B cell (primary cell): ENCODE data around the gene DACH1. TPM values are rescaled to one million over a fixed set of nuclear protein-coding genes. Genes with fewer than 3 reads are reported as not detected.

ENCODE experiments used
- ATAC-seq: fragments of 200-7000 bp; cut with Tn5 transposase; one replicate; pipeline ENCODE4 v1.10.0; 2021; ENCODE audit warnings: low read depth, mild to moderate bottlenecking, moderate number of reproducible peaks, moderate library complexity
- CTCF ChIA-PET: fragments of 350-600 bp; sonication (Branson Sonifier 250); formaldehyde crosslinking; loops from one replicate; lab custom pipeline; 2021; ENCODE audit warnings: antibody characterized with exemption, inconsistent platforms; lab: Charles Lee
- POLR2A ChIA-PET: fragments of 350-600 bp; sonication (Branson Sonifier 250); formaldehyde crosslinking; loops from one replicate; lab custom pipeline; 2021; ENCODE audit warnings: antibody characterized with exemption; lab: Charles Lee
- DNase-seq: peaks from one replicate; pipeline ENCODE4 v3.0.0; 2013
- H2AFZ ChIP-seq: 2 replicates; pipeline ENCODE4 v1.6.1; 2012; ENCODE audit warnings: mild to moderate bottlenecking, low read depth, low read length; ENCODE audit not compliant: insufficient read depth, poor library complexity, severe bottlenecking
- H3K27ac ChIP-seq, 2 donors: 1 replicate in 1 of 2; 2 replicates in 1 of 2; pipeline ENCODE4 v1.5.1; 2012 to 2013; ENCODE audit warnings: low read length in 2 of 2, mild to moderate bottlenecking in 2 of 2, moderate library complexity in 1 of 2
- H3K27me3 ChIP-seq, 4 experiments: fragments of 200-600 bp in 1 of 4; sonication (generic) in 1 of 4; replicated peaks in 1 of 4; 1 replicate in 2 of 4; 2 replicates in 2 of 4; pipeline versions ENCODE4 v1.6.1 to v1.7.0; 2013 to 2016; ENCODE audit warnings: low read length in 3 of 4, mild to moderate bottlenecking in 2 of 4, mixed read lengths in 1 of 4, moderate library complexity in 1 of 4; ENCODE audit not compliant: insufficient read depth in 4 of 4, control insufficient read depth in 3 of 4; ENCODE audit errors: control extremely low read depth in 1 of 4
- H3K36me3 ChIP-seq, 2 experiments: replicated peaks in 1 of 2; 1 replicate in 1 of 2; 2 replicates in 1 of 2; pipeline versions ENCODE4 v1.6.1 to v1.7.1; 2013; ENCODE audit warnings: low read length in 1 of 2; ENCODE audit not compliant: insufficient read depth in 2 of 2, control insufficient read depth in 1 of 2; ENCODE audit errors: control extremely low read depth in 1 of 2, extremely low read depth in 1 of 2
- H3K4me1 ChIP-seq, 2 donors: fragments of 200-600 bp in 1 of 2; sonication (generic) in 1 of 2; 1 replicate in 1 of 2; 2 replicates in 1 of 2; pipeline versions ENCODE4 v1.5.1 to v1.6.1; 2013 to 2017; ENCODE audit warnings: low read length in 2 of 2; ENCODE audit not compliant: control insufficient read depth in 2 of 2, insufficient read depth in 2 of 2
- H3K4me2 ChIP-seq: replicated peaks from 2 replicates; pipeline ENCODE3; 2012; ENCODE audit warnings: mild to moderate bottlenecking, low read depth, low read length; ENCODE audit not compliant: poor library complexity, severe bottlenecking
- H3K4me3 ChIP-seq, 5 experiments: fragments of 200-600 bp in 1 of 5; sonication (generic) in 1 of 5; 1 replicate in 3 of 5; 2 replicates in 2 of 5; pipeline versions ENCODE4 v1.5.1 to v1.7.0; 2011 to 2016; ENCODE audit warnings: low read length in 4 of 5, mild to moderate bottlenecking in 4 of 5, low read depth in 2 of 5, control low read depth in 1 of 5, moderate library complexity in 1 of 5; ENCODE audit not compliant: insufficient read depth in 1 of 5; ENCODE audit errors: control extremely low read depth in 1 of 5, extremely low read depth in 1 of 5
- H3K79me2 ChIP-seq: fragments of 200-600 bp; sonication (generic); one replicate; pipeline ENCODE4 v1.6.0; 2016; ENCODE audit warnings: low read length; ENCODE audit not compliant: control insufficient read depth, insufficient read depth
- H3K9ac ChIP-seq: fragments of 200-600 bp; sonication (generic); 2 replicates; pipeline ENCODE4 v1.6.1; 2017; ENCODE audit warnings: mild to moderate bottlenecking, low read length, moderate library complexity
- H3K9me3 ChIP-seq, 3 donors: one replicate each; pipeline versions ENCODE4 v1.6.1 to v1.7.1; 2013; ENCODE audit warnings: low read length in 2 of 3; ENCODE audit not compliant: control insufficient read depth in 2 of 3, insufficient read depth in 1 of 3; ENCODE audit errors: control extremely low read depth in 1 of 3
- H4K20me1 ChIP-seq: 2 replicates; pipeline ENCODE4 v1.6.0; 2012; ENCODE audit warnings: mild to moderate bottlenecking, low read length; ENCODE audit not compliant: insufficient read depth, control insufficient read depth, poor library complexity, severe bottlenecking
- H3K27ac Mint-ChIP-seq: one replicate; pipeline ENCODE4 v1.8.0; 2021; ENCODE audit warnings: mixed read lengths
- H3K27me3 Mint-ChIP-seq: one replicate; pipeline ENCODE4 v1.8.0; 2021; ENCODE audit warnings: mixed read lengths
- H3K4me1 Mint-ChIP-seq: one replicate; pipeline ENCODE4 v1.8.0; 2021; ENCODE audit warnings: mixed read lengths
- H3K4me3 Mint-ChIP-seq: one replicate; pipeline ENCODE4 v1.8.0; 2021; ENCODE audit warnings: mixed read lengths
- H3K9me3 Mint-ChIP-seq: one replicate; pipeline ENCODE4 v1.8.0; 2022; ENCODE audit warnings: mixed read lengths; ENCODE audit not compliant: insufficient read depth
- CTCF ChIP-seq: fragments of 200-600 bp; IDR thresholded peaks from one replicate; pipeline ENCODE4 v1.8.0; 2022; ENCODE audit warnings: antibody characterized with exemption, mild to moderate bottlenecking
- EZH2 ChIP-seq: IDR thresholded peaks from 2 replicates; pipeline ENCODE4 v1.6.1; 2012; ENCODE audit warnings: borderline replicate concordance, low read depth, mild to moderate bottlenecking, moderate library complexity, low read length; ENCODE audit not compliant: insufficient read depth, poor library complexity, severe bottlenecking
- WGBS: methylation state at CpG from one replicate; pipeline ENCODE4 v1.1.5; 2013; ENCODE audit warnings: missing lambda C conversion rate; ENCODE audit not compliant: insufficient coverage; 5-methylcytosine and 5-hydroxymethylcytosine counted together
- intact Hi-C: fragments of 100-400 bp; cut with micrococcal nuclease; formaldehyde crosslinking; loops from one replicate; pipeline ENCODE4 v1.10.0; 2022
- polyA plus RNA-seq: library from polyadenylated mRNA; depleted of rRNA; stranded (reverse); fragments of >200 nt; gene quantifications from 2 replicates; pipeline ENCODE4 v1.2.3, GENCODE V29; 2012
- total RNA-seq, 2 donors: library from RNA; stranded (reverse); fragments of 120-200 nt in 1 of 2; gene quantifications; 1 replicate in 1 of 2; 2 replicates in 1 of 2; pipeline versions ENCODE4 v1.2.3 to v1.2.4, GENCODE V29; 2013 to 2022

Gene DACH1
- total and polyA plus RNA-seq, 2 donors (not counting 1 experiment from before 2014, with no cell fraction given): not detected

GRCh38 chr13:71817335-71817734 is 49.7 kb downstream of the DACH1 start:
- Histone ChIP-seq H3K27ac (no peak overlapping the region), H2AFZ (no peak overlapping the region), H3K4me3 (no peak overlapping the region), H3K36me3 (no peaks in the 10 kb centered on the region), H3K4me1 (no peaks in the 10 kb centered on the region), H3K79me2 (no peaks in the 10 kb centered on the region), H3K9me3 (no peaks in the 10 kb centered on the region), H3K9ac (no peak overlapping the region), H4K20me1 (no peaks in the 10 kb centered on the region), H3K4me2 (no peak overlapping the region), H3K27me3 (no peaks in the 10 kb centered on the region)
- no peak for TF ChIP-seq CTCF
- TF ChIP-seq EZH2: no peak
- H3K4me3 Mint-ChIP-seq: no peak overlapping the region
- intact Hi-C loops: no loop called here
- ATAC-seq (no peak), DNase-seq (no peak)
- POLR2A ChIA-PET: no interaction called here
- H3K27me3 Mint-ChIP-seq: no peaks in the 10 kb centered on the region
- CTCF ChIA-PET: no interaction called here
- peaks cover 2% of the 10 kb centered on the region for H3K9me3 Mint-ChIP-seq
- H3K4me1 Mint-ChIP-seq: no peaks in the 10 kb centered on the region
- H3K27ac Mint-ChIP-seq: no peak overlapping the region
- 100% methylated on average over 1 of the region's 1 CpG for WGBS

GRCh38 chr13:71814806-71815360 is 52.1 kb downstream of the DACH1 start:
- H3K27me3 ChIP-seq: no peaks in the 10 kb centered on the region
- intact Hi-C loops: no loop called here
- no peaks in the 10 kb centered on the region for H3K79me2 ChIP-seq
- ChIA-PET POLR2A (interaction anchor here (0.6 kb wide), 1 partner anchor 10 kb away, joined by 14 read pairs; no protein-coding TSS in a partner anchor), CTCF (no interaction called here)
- no peak for DNase-seq
- ATAC-seq: no peak
- Mint-ChIP-seq H3K9me3 (peaks cover 2% of the 10 kb centered on the region), H3K27ac (no peak overlapping the region), H3K4me1 (no peaks in the 10 kb centered on the region), H3K4me3 (no peak overlapping the region), H3K27me3 (no peaks in the 10 kb centered on the region)
- H3K4me2 ChIP-seq: no peak overlapping the region
- no peak overlapping the region for H3K9ac ChIP-seq
- no peaks in the 10 kb centered on the region for H4K20me1 ChIP-seq
- H2AFZ ChIP-seq: no peak overlapping the region
- H3K9me3 ChIP-seq: no peaks in the 10 kb centered on the region
- no peak overlapping the region for H3K4me3 ChIP-seq
- WGBS: no CpG with 5 or more reads among the region's 4 CpGs
- no peaks in the 10 kb centered on the region for H3K36me3 ChIP-seq
- TF ChIP-seq EZH2: no peak
- TF ChIP-seq CTCF: no peak
- H3K27ac ChIP-seq: no peak overlapping the region
- no peaks in the 10 kb centered on the region for H3K4me1 ChIP-seq
